NCI-H2171 (cell line): Measurements from ENCODE around the gene PDSS1.

Source experiments
- DNase-seq: peaks from one replicate; lab custom pipeline; 2025; lab: John Stamatoyannopoulos, UW

The PDSS1 gene

DNA sequence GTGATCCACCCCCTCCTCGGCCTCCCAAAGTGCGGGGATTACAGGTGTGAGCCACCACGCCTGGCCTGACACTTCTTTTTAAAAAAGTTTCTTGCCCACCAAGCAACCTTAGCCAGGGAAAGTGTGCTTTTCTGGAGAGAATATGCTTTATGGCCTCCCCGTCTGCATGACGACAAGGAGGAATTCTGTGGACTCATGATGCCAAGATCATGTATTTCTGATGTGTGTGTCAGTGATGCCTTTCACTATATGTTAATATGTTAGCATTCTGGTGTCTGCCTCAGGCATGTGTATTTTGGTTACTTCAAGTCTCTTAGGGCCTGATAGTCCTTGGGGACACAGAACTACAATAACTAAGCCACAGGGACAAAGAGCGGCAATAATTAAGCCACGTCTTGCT, 2.1 kb downstream of the PDSS1 start:
- no peak for DNase-seq

DNA sequence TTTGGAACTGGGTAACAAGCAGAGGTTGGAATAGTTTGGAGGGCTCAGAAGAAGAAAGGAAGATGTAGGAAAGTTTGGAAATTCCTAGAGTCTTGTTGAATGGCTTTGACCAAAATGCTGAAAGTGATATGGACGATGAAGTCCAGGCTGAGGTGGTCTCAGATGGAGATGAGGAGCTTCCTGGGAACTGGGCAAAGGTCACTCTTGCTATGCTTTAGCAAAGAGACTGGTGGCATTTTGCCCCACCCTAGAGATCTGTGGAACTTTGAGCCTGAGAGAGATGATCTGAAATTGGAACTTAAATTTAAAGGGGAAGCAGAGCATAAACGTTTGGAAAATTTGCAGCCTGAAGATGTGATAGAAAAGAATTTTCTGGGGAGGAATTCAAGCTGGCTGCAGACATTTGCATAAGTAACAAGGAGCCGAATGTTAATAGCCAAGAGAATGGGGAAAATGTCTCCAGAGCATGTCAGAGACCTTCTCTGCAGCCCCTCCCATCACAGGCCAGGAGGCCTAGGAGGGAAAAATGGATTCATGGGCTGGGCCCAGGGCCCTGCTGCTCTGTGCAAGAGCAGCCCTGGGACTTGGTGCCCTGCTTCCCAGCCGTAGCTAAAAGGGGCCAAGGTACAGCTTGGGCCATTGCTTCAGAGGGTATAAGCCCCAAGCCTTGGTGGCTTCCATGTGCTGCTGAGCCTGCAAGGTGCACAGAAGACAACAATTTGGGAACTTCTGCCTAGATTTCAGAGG, 3.6 kb downstream of the PDSS1 start:
- no peak for DNase-seq

DNA sequence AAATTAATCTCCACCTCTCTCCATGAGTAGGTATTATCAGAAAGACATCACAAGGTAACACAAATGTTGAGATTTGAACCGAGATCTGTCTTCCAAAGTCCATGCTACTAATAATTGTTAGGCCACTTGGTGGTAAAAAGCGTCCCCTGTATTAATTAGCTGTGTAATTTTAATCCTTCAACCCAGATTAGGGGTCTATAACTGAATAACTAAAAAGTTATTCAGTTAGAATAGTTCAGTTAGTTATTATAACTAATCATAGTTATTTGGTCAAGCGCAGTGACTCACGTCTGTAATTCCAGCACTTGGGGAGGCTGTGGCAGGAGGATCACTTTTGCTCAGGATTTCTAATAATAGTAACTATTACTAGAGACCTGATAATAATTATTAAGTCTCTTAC, 5.6 kb downstream of the PDSS1 start:
- no peak for DNase-seq

DNA sequence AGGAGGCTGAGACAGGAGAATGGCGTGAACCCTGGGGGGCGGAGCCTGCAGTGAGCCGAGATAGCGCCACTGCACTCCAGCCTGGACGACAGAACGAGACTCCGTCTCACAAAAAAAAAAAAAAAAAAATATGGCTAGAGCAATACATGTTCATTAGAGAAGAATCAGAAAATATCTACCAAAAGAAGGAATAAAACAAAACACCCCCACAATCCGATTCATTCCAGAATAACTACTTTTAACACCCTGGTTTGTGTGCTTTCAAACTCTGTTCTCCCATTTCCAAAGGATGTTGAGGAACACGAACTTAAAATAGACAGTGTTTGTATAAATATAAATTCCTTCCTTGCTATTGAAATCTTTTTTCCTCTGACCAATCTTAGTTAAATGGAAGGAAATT, 6.5 kb downstream of the PDSS1 start:
- no peak for DNase-seq

DNA sequence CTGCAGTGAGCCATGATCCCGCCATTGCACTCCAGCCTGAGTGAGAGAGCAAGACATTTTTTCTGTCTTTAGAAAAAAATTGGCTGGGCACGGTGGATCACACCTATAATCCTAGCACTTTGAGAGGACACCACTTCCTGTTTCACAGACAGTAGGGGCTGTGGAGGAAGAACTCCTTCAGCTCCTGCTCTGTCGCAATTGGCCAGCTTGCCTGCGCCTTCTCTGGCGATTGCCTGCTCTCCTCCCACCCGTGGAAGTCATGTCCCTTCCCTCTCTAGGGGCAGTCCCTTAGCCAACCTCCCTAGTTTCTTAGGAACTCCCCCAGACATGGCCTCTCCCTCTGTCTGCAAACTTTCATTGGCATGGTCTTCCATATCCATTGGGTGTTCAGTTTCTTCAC, 8.7 kb downstream of the PDSS1 start:
- DNase-seq = no peak

DNA sequence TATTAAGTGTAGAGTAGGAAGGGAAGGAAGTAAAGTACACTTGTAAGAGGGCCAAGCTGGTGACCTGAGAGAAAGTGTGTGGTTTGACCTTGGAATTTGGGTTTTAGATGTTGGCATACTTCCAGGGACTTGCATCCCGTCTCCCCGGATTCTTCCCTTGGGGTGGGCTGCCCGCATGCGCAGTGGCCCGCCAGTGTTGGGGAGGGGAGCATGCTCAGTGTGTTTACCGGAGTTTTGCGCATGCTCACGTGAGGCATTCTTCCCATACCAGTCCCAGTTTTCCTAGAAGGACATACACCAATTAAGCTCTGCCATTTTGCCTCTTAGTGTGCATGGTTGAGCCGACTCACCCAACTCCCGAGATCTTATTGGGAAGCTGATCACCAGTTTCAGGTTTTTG, 9.4 kb downstream of the PDSS1 start:
- no peak for DNase-seq

DNA sequence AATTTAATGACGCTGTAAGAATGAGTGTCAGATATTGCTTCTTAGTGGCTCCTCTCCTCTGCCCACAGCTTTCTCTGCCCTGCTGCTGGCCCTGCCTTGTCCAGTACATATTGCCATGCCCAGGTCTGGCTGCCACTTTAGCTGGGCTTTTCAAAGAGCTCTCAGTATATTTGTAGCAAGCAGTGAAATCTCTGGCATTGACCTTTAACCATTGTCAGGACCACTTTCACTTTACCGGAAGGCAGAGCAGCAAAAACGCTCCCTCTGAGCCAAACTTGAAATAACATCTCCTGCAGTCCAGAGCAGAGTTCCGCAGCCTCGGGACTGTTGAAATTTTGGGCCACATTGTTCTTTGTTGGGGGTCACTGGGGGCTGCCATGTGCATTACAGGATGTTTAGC, 13.8 kb downstream of the PDSS1 start:
- no peak for DNase-seq

DNA sequence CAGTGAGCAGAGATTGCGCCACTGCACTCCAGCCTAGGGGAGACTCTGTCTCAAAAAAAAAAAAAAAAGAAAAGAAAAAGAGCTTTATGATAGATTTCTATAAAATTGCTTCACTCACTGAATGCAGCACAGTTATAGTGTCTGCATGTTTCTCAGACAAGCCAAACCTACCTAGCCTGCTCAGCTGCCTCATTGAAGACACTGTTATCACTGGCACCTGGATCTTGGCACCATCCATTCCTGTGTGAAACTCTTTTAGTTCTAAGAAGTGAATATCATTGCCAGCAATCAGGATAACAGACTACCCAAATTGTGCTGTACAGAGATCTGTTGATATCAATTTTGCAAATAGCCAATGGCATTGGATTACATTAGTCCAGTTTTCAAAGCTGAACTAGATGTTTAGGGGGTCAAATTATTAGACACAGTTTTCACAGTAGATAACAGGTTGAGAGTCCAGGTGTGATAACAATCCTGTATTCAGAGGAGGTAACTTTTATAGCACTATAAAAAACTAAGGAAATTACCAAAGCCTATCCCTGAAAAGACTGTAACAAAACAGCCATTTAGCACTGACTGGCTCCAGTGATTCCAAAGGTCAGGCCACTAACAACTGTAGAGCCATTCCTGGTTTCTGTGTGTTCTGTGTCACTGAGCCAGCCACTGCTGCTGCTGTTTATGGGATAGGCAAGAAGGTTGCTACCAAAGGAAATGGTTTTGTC, 17.1 kb downstream of the PDSS1 start:
- DNase-seq = no peak

DNA sequence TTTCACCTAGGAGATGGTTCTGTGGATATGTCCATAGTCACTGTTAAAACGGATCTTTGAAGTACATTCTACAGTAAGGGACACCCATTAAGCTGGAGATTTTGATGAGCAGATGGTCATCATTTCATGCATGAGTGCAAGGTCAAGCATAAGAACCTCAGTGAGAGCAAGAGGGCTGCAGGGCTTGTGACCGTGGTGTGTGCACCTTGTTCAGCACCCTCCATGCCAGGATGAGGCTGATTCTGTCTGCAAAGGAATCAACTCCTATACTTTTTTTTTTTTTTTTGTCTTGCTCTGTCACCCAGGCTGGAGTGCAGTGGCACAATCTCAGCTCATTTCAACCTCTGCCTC, 17.6 kb downstream of the PDSS1 start:
- no peak for DNase-seq

DNA sequence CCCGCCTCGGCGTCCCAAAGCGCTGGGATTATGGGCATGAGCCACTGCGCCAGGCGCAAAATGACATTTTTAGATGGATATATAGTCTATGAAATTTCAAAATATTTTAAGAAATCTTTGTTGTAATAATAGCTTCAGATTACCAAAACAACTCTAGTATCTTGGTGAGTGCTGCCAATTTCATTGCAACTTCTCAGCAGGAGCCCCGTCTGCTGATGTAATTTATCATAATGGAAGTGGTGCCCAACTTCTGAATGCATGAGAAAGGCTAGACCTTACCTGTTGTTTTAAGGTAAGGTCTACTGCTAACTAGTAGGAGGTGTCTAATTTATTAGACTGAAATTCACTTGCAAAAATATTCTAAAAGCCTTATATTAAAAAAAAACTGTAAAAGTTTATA, 20.0 kb downstream of the PDSS1 start:
- DNase-seq = no peak

DNA sequence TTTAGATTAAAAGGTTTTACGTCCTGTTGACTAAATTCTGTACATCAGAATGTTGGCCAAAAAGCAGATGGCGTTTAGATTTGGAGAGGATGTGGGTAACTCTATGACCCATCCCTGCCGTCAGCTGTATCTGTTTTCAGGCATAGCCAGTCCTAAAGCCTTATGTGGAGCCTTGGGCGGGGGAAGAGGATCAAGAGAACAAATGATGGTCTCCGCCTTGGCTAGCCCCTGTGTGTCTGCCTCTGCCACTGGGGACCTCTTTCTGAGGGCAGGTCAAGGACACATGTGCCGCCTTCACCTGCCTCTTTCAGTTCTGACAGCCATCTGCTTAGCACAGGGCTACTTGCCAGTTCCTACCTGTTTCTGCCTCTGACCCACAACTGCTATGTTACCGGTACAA, 24.1 kb downstream of the PDSS1 start:
- no peak for DNase-seq

DNA sequence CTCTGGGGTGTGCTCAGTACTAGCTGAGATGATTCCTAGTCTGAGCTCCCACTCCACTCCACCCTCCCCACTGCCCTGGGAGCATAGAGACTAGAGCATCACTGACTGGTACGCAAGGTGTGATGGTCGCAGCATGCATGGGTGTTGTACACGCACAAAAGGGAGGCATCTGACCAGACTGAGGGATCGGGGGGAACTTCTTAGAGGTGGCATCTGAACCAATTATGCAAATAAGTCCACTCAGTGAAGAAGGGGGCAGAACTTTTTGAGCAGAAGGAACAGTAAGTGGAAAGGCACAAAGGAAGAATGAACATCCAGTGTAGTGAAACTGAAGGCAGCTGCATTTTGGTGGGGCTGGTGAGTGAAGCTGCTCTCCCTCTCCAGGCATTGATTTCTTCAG, 25.5 kb downstream of the PDSS1 start:
- no peak for DNase-seq

DNA sequence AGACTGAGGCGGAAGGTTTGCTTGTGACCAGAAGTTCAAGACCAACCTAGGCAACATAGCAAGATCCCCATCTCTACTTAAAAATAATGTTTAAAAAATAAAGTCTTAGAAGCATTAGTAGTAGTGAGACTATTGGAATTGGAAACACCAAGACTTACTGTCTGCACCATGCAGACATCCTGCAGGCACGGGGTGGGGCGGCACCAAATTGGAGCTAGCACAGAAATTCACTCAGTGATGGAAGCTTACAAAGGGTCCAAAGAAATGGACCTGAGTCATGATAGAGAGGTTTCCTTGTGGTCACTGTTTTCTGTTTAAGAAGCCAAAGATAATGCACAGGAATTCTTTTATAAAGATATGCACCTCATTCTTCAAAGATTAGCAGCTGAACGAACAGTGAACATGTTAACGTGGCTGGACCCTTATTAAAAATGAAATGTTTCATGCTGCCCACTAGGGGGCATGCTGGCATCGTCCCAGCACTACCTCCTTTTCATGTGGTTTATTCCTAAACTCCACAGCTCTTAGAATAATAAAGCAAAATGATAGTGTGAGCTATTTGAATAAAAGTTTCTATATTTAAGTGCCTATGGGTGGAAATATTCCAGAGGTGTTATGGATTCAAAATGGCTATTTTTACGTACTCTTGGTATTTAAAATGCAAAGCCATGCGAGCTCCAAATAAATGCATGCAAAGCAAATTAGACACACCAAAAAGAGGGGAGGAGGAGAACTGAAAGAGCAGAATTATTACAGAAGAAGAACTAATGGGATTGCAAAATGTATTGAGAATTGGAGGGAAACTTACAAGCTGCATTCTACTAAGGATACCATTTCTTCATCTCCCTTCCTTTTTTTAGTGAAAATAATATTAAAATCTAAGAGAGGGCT, 28.6 kb downstream of the PDSS1 start:
- DNase-seq = no peak

DNA sequence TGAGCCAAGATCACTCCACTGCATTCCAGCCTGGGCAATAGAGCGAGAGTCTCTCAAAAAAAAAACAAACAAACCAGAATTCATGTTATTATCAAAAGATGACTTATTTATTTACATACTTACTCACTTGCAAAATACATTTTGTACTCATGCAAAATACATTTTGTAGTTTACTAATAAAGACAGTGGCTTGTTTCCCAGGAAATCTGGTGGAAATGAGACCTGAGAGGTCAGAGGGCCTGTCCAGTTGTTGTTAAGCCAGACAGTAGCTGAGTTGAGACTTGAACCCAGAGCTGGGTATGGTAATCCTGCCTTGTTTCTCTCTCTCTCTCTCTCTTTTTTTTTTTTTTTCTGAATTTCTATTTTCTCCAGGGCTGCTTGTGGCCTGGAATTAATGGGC, 29.5 kb downstream of the PDSS1 start:
- no peak for DNase-seq

DNA sequence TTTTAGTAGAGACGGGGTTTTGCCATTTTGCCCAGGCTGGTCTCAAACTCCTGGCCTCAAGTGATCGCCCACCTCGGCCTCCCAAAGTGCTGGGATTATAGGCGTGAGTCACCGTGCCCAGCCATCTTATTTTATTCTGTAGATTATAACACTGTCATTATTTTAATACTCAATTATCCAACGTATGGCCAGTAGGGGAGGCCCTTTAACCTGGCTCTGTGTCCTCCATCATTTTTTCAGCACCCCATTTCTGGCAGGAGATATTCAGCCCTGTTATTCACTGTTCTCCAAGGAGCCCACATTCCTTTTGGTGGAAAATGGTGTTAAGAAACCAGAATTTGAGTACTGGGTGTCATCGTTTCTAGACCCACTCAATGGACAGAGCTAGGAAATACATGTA, 31.5 kb downstream of the PDSS1 start:
- no peak for DNase-seq

DNA sequence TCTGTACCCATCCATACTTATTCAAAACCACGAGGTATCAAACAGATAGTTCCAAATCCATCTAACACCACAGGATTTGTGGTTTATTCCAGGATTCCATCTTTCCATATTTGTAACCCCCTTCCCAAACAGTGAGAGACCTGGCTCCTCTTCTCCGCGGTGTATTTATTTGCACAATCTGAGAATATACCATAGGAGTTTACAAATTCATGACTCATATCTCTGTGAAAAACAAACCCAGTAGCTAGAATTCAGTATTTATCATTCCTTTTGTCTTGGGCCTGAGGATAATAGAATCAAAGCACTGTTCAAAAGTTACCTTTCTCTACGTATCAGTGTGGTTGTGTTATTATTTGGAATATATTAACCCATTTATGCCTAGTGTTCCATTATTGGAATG, 31.9 kb downstream of the PDSS1 start:
- no peak for DNase-seq

DNA sequence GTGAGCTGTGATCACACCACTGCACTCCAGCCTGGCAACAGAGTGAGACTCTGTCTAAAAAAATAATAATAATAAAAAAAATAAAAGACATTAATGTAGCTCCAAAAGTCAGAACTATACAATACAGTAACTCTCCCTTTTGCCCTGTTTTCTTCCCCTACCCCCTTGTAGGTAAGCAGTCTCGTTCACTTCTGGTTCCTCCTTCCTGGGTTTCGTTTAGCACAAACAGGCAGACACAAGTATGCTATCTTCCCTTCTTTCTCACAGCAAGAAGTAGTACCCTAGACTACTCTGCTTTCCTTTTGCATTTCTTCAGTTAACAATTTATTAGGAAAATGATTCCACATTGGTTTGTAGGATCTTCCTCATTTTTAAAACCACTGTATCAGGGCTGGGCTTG, 33.1 kb downstream of the PDSS1 start:
- DNase-seq = no peak

DNA sequence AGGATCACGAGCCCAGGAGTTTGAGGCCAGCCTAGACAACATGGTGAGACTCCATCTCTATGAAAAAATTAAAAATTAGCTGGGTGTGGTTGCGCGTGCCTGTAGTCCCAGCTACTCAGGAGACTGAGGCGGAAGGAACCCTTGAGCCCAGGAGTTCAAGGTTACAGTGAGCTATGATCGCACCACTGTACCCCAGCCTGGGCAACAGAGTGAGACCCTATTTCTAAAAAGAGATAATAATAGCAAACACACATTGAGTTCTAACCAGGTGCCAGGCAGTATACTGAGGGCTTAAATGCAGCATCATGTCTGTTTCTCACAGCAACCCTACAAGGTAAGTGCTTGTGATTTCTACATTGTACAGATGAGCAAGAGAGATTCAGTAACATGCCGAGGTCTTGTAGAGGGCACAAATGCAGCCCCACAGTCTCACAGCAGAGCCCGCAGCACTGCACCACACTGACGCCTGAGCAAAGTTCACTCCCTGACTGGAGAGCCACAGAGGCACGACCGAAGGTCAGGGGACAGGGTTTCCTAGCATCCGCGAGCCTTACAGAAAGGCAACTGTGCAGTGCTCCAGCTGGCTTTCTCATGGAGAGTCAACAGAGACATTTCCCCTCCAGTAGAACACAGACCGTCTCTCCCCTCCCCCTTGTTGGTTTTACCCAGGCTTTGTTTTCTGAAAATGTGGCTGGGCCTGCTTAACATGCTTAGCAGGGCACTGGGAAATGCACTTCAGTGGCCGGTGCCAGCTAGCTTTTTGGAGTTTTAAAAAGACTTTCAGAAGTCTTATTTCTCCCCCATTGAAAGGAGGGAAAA, 36.5 kb downstream of the PDSS1 start:
- DNase-seq = no peak

DNA sequence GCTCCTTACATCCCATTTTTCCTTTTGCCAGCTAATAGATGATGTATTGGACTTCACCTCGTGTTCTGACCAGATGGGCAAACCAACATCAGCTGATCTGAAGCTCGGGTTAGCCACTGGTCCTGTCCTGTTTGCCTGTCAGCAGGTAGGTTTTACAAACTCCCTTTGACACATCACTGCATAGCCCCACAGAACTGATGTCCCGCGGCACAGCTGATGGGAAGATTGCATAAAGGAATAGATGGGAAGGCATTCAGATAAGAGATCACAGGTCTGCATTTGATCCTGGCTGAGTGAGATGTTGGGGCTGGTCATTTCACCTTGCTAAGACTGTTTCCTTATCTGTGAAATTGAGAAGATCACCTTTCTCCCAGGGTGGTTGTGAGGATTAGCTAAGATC, 37.9 kb downstream of the PDSS1 start:
- no peak for DNase-seq

DNA sequence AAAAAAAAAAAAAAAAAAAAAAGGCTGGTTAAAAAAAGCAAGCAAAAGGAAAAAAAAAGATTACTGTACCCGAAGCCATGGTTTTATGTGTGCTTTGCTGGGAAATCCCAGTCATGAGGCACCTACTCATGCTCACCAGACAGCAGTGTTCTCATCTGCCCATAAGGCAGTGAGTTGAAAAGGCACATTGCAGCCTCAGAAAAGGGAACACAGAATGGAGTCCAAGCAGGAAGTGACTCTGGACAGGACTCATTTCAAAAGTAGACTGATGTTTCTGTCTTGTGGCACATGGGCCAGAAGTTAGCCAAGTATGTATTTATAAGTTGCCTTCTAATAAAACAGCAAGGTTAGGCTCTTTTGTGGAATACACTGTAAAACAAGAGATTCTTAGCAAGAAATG, 40.2 kb downstream of the PDSS1 start:
- DNase-seq = no peak

DNA sequence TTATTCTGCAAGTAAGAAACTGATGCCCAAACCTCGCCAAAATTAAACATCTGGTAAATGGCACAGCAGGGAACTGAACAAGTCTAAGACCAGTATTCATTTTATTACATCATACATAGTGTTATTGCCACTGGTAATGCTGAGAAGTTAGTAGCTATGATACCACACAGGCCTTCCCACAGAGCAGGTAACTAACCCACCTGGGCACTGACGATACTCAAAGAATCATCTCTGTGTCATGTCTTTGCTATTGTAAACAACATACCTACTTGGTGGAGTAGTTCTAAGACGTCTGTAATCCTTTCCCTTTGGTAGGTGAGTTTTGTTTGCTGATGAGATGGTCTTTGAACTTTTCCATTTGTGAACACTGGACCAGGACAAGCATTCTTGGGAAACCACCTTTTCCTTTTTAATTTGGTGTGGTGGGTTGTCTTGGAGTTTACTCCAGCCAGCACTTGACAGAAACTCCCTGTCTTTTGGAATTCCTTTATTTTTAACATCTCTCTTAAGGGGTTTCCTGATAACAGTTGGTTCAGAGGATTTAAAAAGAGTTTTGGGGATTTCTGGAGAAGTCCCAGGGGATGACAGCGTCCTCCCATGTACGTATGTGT, 40.9 kb downstream of the PDSS1 start:
- DNase-seq = no peak
